Right lobe of liver (tissue), 6 donors: ENCODE measurements around the gene SSBP2. TPM values are rescaled to one million over a fixed set of nuclear protein-coding genes. Genes with fewer than 3 reads are reported as not detected.

ENCODE experiments used
- ATAC-seq, 4 donors: fragments of 200-7000 bp; cut with Tn5 transposase; one replicate each; pipeline ENCODE4 v1.9.1; 2020; ENCODE audit warnings: mild to moderate bottlenecking in 4 of 4, moderate library complexity in 4 of 4
- DNase-seq, 3 donors: peaks; one replicate each; pipeline ENCODE4 v3.0.0-alpha.2; 2020
- H3K27ac ChIP-seq, 3 donors: fragments of 200-600 bp; one replicate each; pipeline ENCODE4 v1.8.0; 2022
- H3K27me3 ChIP-seq, 2 donors: fragments of 200-600 bp; one replicate each; pipeline ENCODE4 v1.8.0; 2022
- H3K36me3 ChIP-seq, 4 donors: fragments of 200-600 bp; sonication (generic) in 1 of 4; one replicate each; pipeline versions ENCODE4 v1.5.1 to v1.8.0; 2017 to 2022; ENCODE audit warnings: control low read depth in 1 of 4
- H3K4me1 ChIP-seq, 4 donors: fragments of 200-600 bp; sonication (generic) in 1 of 4; one replicate each; pipeline versions ENCODE4 v1.5.1 to v1.8.0; 2017 to 2022; ENCODE audit warnings: control low read depth in 1 of 4
- H3K4me3 ChIP-seq, 3 donors: fragments of 200-600 bp; one replicate each; pipeline ENCODE4 v1.8.0; 2022
- H3K9me3 ChIP-seq, 4 donors: fragments of 200-600 bp; sonication (generic) in 1 of 4; one replicate each; pipeline versions ENCODE4 v1.5.1 to v1.8.0; 2017 to 2022; ENCODE audit warnings: control low read depth in 1 of 4
- POLR2A ChIP-seq: fragments of 450-650 bp; IDR thresholded peaks from one replicate; pipeline ENCODE4 v1.6.1; 2017; ENCODE audit warnings: antibody characterized with exemption, mild to moderate bottlenecking
- WGBS: methylation state at CpG from one replicate; pipeline ENCODE4 v1.1.6; 2018; ENCODE audit warnings: low coverage, low lambda C conversion rate; ENCODE audit not compliant: insufficient coverage; ENCODE audit errors: missing lambda C conversion rate; 5-methylcytosine and 5-hydroxymethylcytosine counted together
- intact Hi-C, 2 donors: fragments of 100-400 bp; cut with DNase I; formaldehyde crosslinking; loops; one replicate each; pipeline versions ENCODE4 v1.11.2 to v1.14.1; 2022
- total RNA-seq, 6 experiments: library from RNA; depleted of rRNA in 2 of 6; stranded (reverse); fragments of >200 nt in 2 of 6; fragmentation: NEBNext Ultra II Directional in 3 of 6; extraction: Animal tissue kit (Norgen Biotek cat#: 25700) in 3 of 6; gene quantifications; one replicate each; pipeline versions ENCODE4 v1.1.0 to v1.2.4, GENCODE V29; 2016 to 2023
- TF ChIP-seq, protein P1 (sequence below), 4 donors: fragments of 200-600 bp in 3 of 4; fragments of 450-650 bp in 1 of 4; IDR thresholded peaks; one replicate each; pipeline versions ENCODE4 v1.5.1 to v1.8.0; 2016 to 2022; ENCODE audit warnings: antibody characterized with exemption in 4 of 4, mild to moderate bottlenecking in 2 of 4
- donor health status: DM: no; HTN: yes; CAD: no.
- donor health status: DM: no; HTN: no; CAD: no.
- donor health status: DM: no; HTN: no; CAD: no.
- donor health status: DM: no; HTN: yes; CAD: no.
- donor health status: DM: no; HTN: yes; CAD: no.

The SSBP2 gene
- total RNA-seq, 6 experiments from 2014 or later: 2.0 to 4.8 (median 3.7) TPM

DNA sequence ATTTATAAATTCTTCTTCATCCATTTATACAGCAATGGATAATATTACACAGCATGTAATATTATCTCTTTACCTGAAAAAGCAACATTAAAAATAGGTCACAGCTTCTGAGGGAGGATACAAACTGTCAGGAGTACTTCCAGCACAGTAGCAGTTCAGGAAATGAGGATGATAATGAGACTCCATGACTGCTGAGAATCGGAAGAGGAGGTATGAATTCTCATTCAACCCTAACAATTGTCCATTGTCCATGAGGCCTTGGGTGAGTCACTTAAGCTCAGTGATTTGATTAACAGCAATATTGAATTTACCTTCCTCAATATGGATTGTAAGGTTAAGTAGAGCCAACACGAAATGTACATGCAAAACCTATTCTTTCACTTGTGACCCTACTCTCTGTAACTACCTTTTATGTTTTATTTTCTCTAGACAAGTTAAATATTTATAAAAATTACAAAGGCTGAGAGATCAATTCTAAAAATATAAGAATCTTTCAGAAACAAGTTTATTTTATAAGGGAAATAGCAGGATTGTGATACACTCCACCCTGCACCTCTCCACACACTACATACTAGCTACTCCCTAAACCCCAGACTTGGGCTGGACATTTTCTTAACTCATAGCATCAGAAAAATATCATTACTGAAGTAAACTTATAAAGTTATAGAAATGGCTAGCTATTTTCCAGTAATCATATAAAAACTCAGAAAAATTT is 197.9 kb downstream of the SSBP2 start:
- ATAC-seq: peak in 3 of 4 donors; percentile 23 to 67 (median 65)
- Histone ChIP-seq H3K27me3 (no peaks in the 10 kb centered on the region), H3K27ac (no peak overlapping the region), H3K4me1 (no peaks in the 10 kb centered on the region), H3K36me3 (no peaks in the 10 kb centered on the region), H3K9me3 (no peaks in the 10 kb centered on the region), H3K4me3 (no peak overlapping the region)
- TF ChIP-seq, protein P1, sequence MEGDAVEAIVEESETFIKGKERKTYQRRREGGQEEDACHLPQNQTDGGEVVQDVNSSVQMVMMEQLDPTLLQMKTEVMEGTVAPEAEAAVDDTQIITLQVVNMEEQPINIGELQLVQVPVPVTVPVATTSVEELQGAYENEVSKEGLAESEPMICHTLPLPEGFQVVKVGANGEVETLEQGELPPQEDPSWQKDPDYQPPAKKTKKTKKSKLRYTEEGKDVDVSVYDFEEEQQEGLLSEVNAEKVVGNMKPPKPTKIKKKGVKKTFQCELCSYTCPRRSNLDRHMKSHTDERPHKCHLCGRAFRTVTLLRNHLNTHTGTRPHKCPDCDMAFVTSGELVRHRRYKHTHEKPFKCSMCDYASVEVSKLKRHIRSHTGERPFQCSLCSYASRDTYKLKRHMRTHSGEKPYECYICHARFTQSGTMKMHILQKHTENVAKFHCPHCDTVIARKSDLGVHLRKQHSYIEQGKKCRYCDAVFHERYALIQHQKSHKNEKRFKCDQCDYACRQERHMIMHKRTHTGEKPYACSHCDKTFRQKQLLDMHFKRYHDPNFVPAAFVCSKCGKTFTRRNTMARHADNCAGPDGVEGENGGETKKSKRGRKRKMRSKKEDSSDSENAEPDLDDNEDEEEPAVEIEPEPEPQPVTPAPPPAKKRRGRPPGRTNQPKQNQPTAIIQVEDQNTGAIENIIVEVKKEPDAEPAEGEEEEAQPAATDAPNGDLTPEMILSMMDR (IDR thresholded peaks at IDR 0.05): no peak
- no peak for TF ChIP-seq POLR2A
- intact Hi-C loops: no loop called here
- DNase-seq: no peak
- 61% methylated on average over 2 of the region's 2 CpGs for WGBS

DNA sequence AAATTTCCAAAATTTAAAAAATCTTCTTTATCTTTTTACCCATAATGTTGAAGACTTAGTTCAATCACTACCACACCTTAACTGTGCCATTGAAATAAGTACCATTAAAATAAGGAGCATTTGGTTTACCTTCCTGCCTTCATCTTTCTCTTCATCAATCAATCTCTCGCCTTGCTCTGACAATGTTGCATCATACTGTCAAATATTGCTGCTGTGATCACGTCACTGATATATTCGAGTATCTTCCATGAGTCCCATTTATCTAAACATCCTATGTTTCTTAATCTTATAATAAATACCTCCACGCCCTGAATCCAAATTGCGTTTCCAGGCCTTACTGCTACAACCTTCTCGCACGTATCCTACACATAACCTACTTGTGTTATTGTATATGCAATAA is 201.8 kb downstream of the SSBP2 start:
- TF ChIP-seq, protein P1 (IDR thresholded peaks at IDR 0.05): no peak
- no peak for TF ChIP-seq POLR2A
- H3K4me1 ChIP-seq: no peaks in the 10 kb centered on the region
- no peaks in the 10 kb centered on the region for H3K36me3 ChIP-seq
- DNase-seq: no peak
- no peaks in the 10 kb centered on the region for H3K9me3 ChIP-seq
- H3K27ac ChIP-seq: no peak overlapping the region
- no peak overlapping the region for H3K4me3 ChIP-seq
- WGBS: 93% methylated on average over 7 of the region's 7 CpGs
- ATAC-seq: no peak
- intact Hi-C loops: no loop called here
- H3K27me3 ChIP-seq: no peaks in the 10 kb centered on the region

DNA sequence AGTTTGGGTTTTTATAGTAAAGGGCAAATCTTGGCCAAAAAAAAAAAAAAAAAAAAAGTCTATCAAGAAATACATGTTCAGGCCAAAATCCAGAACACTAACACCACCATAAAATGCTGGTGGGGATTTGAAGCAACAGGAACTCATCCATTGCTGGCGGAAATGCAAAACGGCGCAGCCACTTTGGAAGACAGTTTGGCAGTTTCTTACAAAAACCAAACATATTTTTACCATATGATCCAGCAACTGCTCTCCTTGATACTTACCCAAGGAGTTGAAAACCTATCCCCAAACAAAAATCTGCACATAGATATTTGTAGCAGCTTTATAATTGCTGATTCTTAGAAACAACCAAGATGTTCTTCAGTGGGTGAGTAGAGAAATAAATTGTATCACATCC is 203.9 kb downstream of the SSBP2 start:
- no peaks in the 10 kb centered on the region for H3K4me1 ChIP-seq
- H3K36me3 ChIP-seq: no peaks in the 10 kb centered on the region
- intact Hi-C loops: no loop called here
- H3K9me3 ChIP-seq: no peaks in the 10 kb centered on the region
- H3K4me3 ChIP-seq: no peak overlapping the region
- no peak overlapping the region for H3K27ac ChIP-seq
- no peaks in the 10 kb centered on the region for H3K27me3 ChIP-seq
- ATAC-seq (no peak), DNase-seq (no peak)
- WGBS: 90% methylated on average over 3 of the region's 3 CpGs
- TF ChIP-seq POLR2A: no peak
- TF ChIP-seq, protein P1 (IDR thresholded peaks at IDR 0.05): no peak

DNA sequence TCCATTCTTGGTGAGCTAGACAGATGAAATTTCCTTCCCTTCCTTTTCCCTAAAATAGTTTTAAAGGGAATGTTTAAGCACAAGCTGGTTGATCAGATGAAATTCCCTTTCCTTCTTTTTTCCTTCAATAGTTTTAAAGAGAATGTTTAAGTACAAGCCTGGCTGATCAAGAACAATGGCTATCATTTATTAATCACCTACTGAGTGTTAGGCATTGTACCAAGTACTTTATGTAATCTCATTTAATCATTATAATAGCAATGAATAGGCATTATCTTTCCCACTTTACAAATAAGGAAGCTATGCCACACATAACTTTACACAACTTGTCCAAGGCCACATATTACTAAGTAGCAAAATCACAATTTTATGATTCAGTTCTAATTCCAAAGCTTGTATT is 205.0 kb downstream of the SSBP2 start:
- TF ChIP-seq, protein P1 (IDR thresholded peaks at IDR 0.05): no peak
- TF ChIP-seq POLR2A: no peak
- ATAC-seq: no peak
- intact Hi-C loops: no loop called here
- DNase-seq: no peak
- H3K36me3 ChIP-seq: no peaks in the 10 kb centered on the region
- no peaks in the 10 kb centered on the region for H3K9me3 ChIP-seq
- no peak overlapping the region for H3K4me3 ChIP-seq
- no peak overlapping the region for H3K27ac ChIP-seq
- H3K27me3 ChIP-seq: no peaks in the 10 kb centered on the region
- no peaks in the 10 kb centered on the region for H3K4me1 ChIP-seq
